Measurements from ENCODE around the gene PPP1R16B.

PPP1R16B gene

GRCh38 chr20:38935285-38935684 lies 129.8 kb downstream of the PPP1R16B start:
- DNase-seq (ENCODE audit: extremely low spot score), result no peak
- TF ChIP-seq ARNT (IDR thresholded peaks at IDR 0.05), result no peak
- ChIA-PET POLR2A (no interaction called here), CTCF (no interaction called here)

- CTCF ChIA-PET, result no interaction called here
- DNase-seq (ENCODE audit: extremely low spot score), result no peak
- POLR2A ChIA-PET, result interaction anchor here (1.6 kb wide), 1 partner anchor 12 kb away, joined by 4 read pairs; no protein-coding TSS in a partner anchor
- TF ChIP-seq CTBP1 (IDR thresholded peaks at IDR 0.05; ENCODE audit: borderline replicate concordance) (no peak), NFRKB (IDR thresholded peaks at IDR 0.05) (no peak)
These were observed 130.5 kb downstream of the PPP1R16B start for GRCh38 chr20:38935967-38936407.

GRCh38 chr20:38937000-38937399 lies 131.5 kb downstream of the PPP1R16B start:
- POLR2A ChIA-PET, result interaction anchor here (1.6 kb wide), 1 partner anchor 13 kb away, joined by 4 read pairs; no protein-coding TSS in a partner anchor
- CTCF ChIA-PET, result no interaction called here
- TF ChIP-seq L3MBTL2 (conservative IDR thresholded peaks at IDR 0.05) (no peak), FOXK2 (IDR thresholded peaks at IDR 0.05) (no peak), NFRKB (IDR thresholded peaks at IDR 0.05) (no peak), SUZ12 (IDR thresholded peaks at IDR 0.05) (no peak), ARNT (IDR thresholded peaks at IDR 0.05) (no peak), LEF1 (IDR thresholded peaks at IDR 0.05; ENCODE audit: borderline replicate concordance) (no peak), CTBP1 (IDR thresholded peaks at IDR 0.05; ENCODE audit: borderline replicate concordance) (no peak), HDGF (IDR thresholded peaks at IDR 0.05; ENCODE audit: borderline replicate concordance) (no peak)
- TF ChIP-seq, protein P1, sequence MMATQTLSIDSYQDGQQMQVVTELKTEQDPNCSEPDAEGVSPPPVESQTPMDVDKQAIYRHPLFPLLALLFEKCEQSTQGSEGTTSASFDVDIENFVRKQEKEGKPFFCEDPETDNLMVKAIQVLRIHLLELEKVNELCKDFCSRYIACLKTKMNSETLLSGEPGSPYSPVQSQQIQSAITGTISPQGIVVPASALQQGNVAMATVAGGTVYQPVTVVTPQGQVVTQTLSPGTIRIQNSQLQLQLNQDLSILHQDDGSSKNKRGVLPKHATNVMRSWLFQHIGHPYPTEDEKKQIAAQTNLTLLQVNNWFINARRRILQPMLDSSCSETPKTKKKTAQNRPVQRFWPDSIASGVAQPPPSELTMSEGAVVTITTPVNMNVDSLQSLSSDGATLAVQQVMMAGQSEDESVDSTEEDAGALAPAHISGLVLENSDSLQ (IDR thresholded peaks at IDR 0.05), result no peak
- no peak for DNase-seq (ENCODE audit: extremely low spot score)

GRCh38 chr20:38937978-38938473 lies 132.5 kb downstream of the PPP1R16B start:
- TF ChIP-seq LEF1 (IDR thresholded peaks at IDR 0.05; ENCODE audit: borderline replicate concordance) (no peak), CTBP1 (IDR thresholded peaks at IDR 0.05; ENCODE audit: borderline replicate concordance) (no peak), SP1 (IDR thresholded peaks at IDR 0.05) (no peak), TARDBP (IDR thresholded peaks at IDR 0.05) (no peak), ZNF384 (IDR thresholded peaks at IDR 0.05) (no peak), FOXA1 (IDR thresholded peaks at IDR 0.05) (no peak), FOXM1 (IDR thresholded peaks at IDR 0.05; ENCODE audit: borderline replicate concordance) (no peak), FOXK2 (IDR thresholded peaks at IDR 0.05) (no peak), ELF4 (IDR thresholded peaks at IDR 0.05) (no peak), NFRKB (IDR thresholded peaks at IDR 0.05) (no peak), HDGF (IDR thresholded peaks at IDR 0.05; ENCODE audit: borderline replicate concordance) (no peak), BHLHE40 (IDR thresholded peaks at IDR 0.05; ENCODE audit: borderline replicate concordance) (no peak), L3MBTL2 (conservative IDR thresholded peaks at IDR 0.05) (no peak), SUZ12 (IDR thresholded peaks at IDR 0.05) (no peak), ARNT (IDR thresholded peaks at IDR 0.05) (no peak)
- TF ChIP-seq, protein P1 (IDR thresholded peaks at IDR 0.05), result no peak
- ChIA-PET POLR2A (no interaction called here), CTCF (no interaction called here)
- no peak for DNase-seq (ENCODE audit: extremely low spot score)

DNA sequence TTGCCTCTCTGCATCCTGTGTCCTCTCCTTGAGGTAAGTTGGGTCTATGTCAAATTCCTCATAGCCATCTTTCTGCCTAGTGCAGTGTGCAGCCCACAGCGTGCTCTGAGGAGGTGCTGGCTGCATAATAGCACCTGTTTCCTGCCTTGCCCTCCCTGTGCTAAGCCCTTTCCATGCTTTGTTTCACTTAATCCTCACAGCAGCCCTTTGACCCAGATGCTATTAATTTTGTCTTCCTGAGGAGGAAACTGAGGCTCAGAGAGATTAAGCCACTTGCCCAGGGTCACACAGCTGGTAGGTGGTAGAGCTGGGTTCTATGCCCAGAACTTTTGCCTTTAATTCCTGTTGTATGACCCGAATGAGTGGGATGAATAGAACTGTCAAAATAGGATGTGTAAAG lies 134.2 kb downstream of the PPP1R16B start:
- no peak for DNase-seq (ENCODE audit: extremely low spot score)
- ChIA-PET CTCF (no interaction called here), POLR2A (no interaction called here)
- TF ChIP-seq BHLHE40 (IDR thresholded peaks at IDR 0.05; ENCODE audit: borderline replicate concordance) (no peak), ELF4 (IDR thresholded peaks at IDR 0.05) (no peak), CTBP1 (IDR thresholded peaks at IDR 0.05; ENCODE audit: borderline replicate concordance) (no peak)

GRCh38 chr20:38940644-38941043 lies 135.1 kb downstream of the PPP1R16B start:
- no peak for TF ChIP-seq L3MBTL2 (conservative IDR thresholded peaks at IDR 0.05)
- no peak for TF ChIP-seq NFRKB (IDR thresholded peaks at IDR 0.05)
- TF ChIP-seq BHLHE40 (IDR thresholded peaks at IDR 0.05; ENCODE audit: borderline replicate concordance), result no peak
- no peak for DNase-seq (ENCODE audit: extremely low spot score)
- CTCF ChIA-PET, result no interaction called here
- POLR2A ChIA-PET, result interaction anchor here (2.4 kb wide), 1 partner anchor 21 kb away, joined by 7 read pairs; the partner anchor contains the start of gene DHX35

GRCh38 chr20:38941726-38942389 lies 136.4 kb downstream of the PPP1R16B start:
- no peak for TF ChIP-seq LEF1 (IDR thresholded peaks at IDR 0.05; ENCODE audit: borderline replicate concordance)
- no peak for TF ChIP-seq SUZ12 (IDR thresholded peaks at IDR 0.05)
- TF ChIP-seq NFRKB (IDR thresholded peaks at IDR 0.05), result no peak
- TF ChIP-seq CTBP1 (IDR thresholded peaks at IDR 0.05; ENCODE audit: borderline replicate concordance), result no peak
- no peak for TF ChIP-seq FOXK2 (IDR thresholded peaks at IDR 0.05)
- CTCF ChIA-PET, result no interaction called here
- DNase-seq (ENCODE audit: extremely low spot score), result no peak
- POLR2A ChIA-PET, result interaction anchor here (2.4 kb wide), 1 partner anchor 20 kb away, joined by 7 read pairs; the partner anchor contains the start of gene DHX35

DNA sequence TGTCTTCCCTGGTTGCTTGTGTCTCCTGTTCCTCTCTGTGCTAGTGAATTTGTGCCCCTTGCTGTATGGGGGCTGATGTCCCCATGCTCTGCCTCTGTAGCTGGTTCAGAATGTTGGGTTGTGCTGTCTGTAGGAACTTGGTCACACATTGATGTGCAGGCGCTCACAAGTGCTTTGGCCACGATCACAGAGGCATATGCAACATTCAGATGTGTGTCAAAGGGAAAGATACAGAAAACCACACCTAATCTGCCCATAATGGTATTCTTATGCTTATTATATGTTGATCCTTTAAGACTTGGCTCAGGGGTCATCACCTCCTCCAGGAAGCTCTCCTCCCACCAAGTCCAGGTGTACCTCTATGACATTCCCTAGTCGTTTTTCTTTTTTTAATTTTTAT lies 139.5 kb downstream of the PPP1R16B start:
- ChIA-PET CTCF (no interaction called here), POLR2A (no interaction called here)
- DNase-seq (ENCODE audit: extremely low spot score), result no peak
- TF ChIP-seq FOXM1 (IDR thresholded peaks at IDR 0.05; ENCODE audit: borderline replicate concordance), result no peak
- TF ChIP-seq ARNT (IDR thresholded peaks at IDR 0.05), result no peak
- no peak for TF ChIP-seq CTBP1 (IDR thresholded peaks at IDR 0.05; ENCODE audit: borderline replicate concordance)
- no peak for TF ChIP-seq SUZ12 (IDR thresholded peaks at IDR 0.05)
- TF ChIP-seq ZNF384 (IDR thresholded peaks at IDR 0.05), result no peak
- no peak for TF ChIP-seq NFRKB (IDR thresholded peaks at IDR 0.05)
- no peak for TF ChIP-seq HDGF (IDR thresholded peaks at IDR 0.05; ENCODE audit: borderline replicate concordance)
- TF ChIP-seq FOXA1 (IDR thresholded peaks at IDR 0.05), result no peak
- TF ChIP-seq SP1 (IDR thresholded peaks at IDR 0.05), result no peak
- TF ChIP-seq, protein P1 (IDR thresholded peaks at IDR 0.05), result no peak
- TF ChIP-seq ELF4 (IDR thresholded peaks at IDR 0.05), result no peak
- TF ChIP-seq L3MBTL2 (conservative IDR thresholded peaks at IDR 0.05), result no peak
- no peak for TF ChIP-seq TARDBP (IDR thresholded peaks at IDR 0.05)
- no peak for TF ChIP-seq BHLHE40 (IDR thresholded peaks at IDR 0.05; ENCODE audit: borderline replicate concordance)
- no peak for TF ChIP-seq LEF1 (IDR thresholded peaks at IDR 0.05; ENCODE audit: borderline replicate concordance)
- TF ChIP-seq FOXK2 (IDR thresholded peaks at IDR 0.05), result no peak
